Loucy (cell line): ENCODE measurements around the gene TPGS1.

Experiments used
- CTCF ChIP-seq: fragments of 200-600 bp; sonication (generic); conservative IDR thresholded peaks from 2 replicates; pipeline ENCODE4 v1.5.1; 2014; ENCODE audit warnings: mild to moderate bottlenecking, antibody characterized with exemption, low read length
- EZH2phosphoT487 ChIP-seq: fragments of 200-600 bp; IDR thresholded peaks from 2 replicates; pipeline ENCODE4 v1.6.1; 2018; ENCODE audit warnings: antibody characterized with exemption, mild to moderate bottlenecking, moderate library complexity, borderline replicate concordance

DNA sequence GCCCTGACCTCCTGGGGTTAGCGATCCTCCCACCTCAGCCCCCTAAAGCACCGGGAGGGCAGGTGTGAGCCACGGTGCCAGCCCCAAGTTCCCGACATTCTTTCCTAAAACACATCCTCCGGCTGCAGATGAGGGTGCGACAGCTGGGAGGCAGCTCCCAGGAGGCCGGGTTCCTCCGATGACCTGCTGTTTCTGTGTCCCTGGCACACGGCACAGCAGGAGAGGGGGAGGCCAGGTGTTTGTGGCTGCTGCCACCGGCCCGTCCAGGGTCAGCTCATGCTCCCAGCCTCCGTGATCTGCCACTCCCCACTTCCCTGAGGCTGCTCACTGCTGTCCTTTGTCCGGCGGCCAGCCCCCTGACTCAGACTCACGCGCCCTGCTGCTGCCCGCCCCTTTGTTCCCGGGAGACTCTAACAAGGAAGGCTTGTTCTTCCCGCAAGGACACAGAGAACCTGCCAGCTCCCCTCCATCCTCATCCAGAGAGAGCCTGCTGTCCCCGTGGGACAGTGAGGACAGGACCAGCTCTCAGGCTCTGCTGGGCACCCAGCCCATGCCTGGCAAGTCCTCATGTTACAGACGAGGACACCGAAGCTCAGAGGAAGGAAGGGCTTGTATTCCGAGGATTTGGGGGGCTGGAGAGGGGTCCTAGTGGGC, 21.6 kb upstream of the TPGS1 start:
- TF ChIP-seq CTCF (no peak), EZH2phosphoT487 (no peak)
